ENCODE measurements around the gene MLC1. TPM values are rescaled to one million over a fixed set of nuclear protein-coding genes. Genes with fewer than 3 reads are reported as not detected.
A peak's percentile ranks its signal among the peaks of the same experiment; 100 is the strongest.

Gene MLC1
- total RNA-seq, 1 donor from 2014 or later: not detected

GRCh38 chr22:50058906-50059880 is 26.0 kb downstream of the MLC1 start:
- Mint-ChIP-seq H3K27me3 (peaks cover 18% of the 10 kb centered on the region), H3K9me3 (no peaks in the 10 kb centered on the region), H3K4me3 (peak overlapping the region; percentile 78), H3K4me1 (ENCODE audit: unreplicated experiment) (peaks cover 13% of the 10 kb centered on the region), H3K27ac (no peak overlapping the region), H3K36me3 (no peaks in the 10 kb centered on the region)
- no peak for DNase-seq (ENCODE audit: extremely low spot score, unreplicated experiment)
- TF ChIP-seq, protein P1, sequence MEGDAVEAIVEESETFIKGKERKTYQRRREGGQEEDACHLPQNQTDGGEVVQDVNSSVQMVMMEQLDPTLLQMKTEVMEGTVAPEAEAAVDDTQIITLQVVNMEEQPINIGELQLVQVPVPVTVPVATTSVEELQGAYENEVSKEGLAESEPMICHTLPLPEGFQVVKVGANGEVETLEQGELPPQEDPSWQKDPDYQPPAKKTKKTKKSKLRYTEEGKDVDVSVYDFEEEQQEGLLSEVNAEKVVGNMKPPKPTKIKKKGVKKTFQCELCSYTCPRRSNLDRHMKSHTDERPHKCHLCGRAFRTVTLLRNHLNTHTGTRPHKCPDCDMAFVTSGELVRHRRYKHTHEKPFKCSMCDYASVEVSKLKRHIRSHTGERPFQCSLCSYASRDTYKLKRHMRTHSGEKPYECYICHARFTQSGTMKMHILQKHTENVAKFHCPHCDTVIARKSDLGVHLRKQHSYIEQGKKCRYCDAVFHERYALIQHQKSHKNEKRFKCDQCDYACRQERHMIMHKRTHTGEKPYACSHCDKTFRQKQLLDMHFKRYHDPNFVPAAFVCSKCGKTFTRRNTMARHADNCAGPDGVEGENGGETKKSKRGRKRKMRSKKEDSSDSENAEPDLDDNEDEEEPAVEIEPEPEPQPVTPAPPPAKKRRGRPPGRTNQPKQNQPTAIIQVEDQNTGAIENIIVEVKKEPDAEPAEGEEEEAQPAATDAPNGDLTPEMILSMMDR (conservative IDR thresholded peaks at IDR 0.05): peak; percentile 70

DNA sequence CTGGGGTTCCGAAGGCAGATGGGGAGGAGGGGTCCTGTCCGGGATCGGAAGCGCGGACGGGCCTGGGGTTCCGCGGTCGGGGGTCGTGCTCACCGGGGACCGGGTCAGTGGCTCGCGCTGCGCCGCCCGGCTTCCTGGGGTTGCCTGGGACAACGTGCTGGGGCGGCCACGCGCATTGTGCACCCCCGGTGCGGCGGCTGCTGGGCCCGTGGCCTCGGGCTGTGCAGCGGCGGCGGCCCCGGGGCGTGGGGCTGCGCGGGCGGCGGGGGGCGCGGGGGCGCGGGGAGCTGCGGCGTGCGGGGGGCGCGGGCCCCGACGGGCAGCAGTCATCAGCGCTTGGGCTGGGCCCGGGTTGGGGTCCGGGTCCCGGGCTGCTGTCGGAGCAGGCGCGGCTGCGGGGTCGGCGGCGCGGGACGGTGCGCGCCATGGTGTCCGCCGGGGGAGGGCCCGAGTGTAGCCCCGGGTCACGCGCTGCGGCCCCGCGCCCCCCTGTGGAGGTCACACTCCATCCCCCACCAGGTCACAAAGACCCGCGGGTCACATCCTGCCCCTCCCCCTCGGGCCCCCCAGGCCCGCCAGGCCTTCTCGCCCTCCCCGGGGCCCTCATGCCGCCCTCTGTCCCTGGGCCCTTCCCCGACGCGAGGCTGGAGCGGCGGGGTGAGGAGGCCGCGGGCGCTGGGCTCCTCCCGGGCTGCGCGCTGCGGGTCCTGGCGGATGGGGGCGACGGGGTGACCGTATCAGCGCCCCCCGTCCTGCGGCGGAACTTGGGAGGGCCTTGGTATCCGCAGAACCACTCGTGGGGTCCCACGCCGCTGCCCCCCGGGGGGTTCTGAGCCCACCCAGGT is 26.9 kb downstream of the MLC1 start, which contains the start of gene TTLL8:
Gene TTLL8 (minus strand): TSS at position 238 of the 845 bp plus-strand sequence.
- peaks cover 24% of the 10 kb centered on the region for H3K27me3 Mint-ChIP-seq
- no peak for DNase-seq (ENCODE audit: extremely low spot score, unreplicated experiment)
- no peaks in the 10 kb centered on the region for H3K36me3 Mint-ChIP-seq
- H3K4me1 Mint-ChIP-seq (ENCODE audit: unreplicated experiment): peaks cover 13% of the 10 kb centered on the region
- TF ChIP-seq, protein P1 (conservative IDR thresholded peaks at IDR 0.05): no peak
- no peak within 1 kb of the TSS for H3K27ac Mint-ChIP-seq
- peak within 1 kb of the TSS; percentile 78 for H3K4me3 Mint-ChIP-seq
- H3K9me3 Mint-ChIP-seq: peaks cover 6% of the 10 kb centered on the region

DNA sequence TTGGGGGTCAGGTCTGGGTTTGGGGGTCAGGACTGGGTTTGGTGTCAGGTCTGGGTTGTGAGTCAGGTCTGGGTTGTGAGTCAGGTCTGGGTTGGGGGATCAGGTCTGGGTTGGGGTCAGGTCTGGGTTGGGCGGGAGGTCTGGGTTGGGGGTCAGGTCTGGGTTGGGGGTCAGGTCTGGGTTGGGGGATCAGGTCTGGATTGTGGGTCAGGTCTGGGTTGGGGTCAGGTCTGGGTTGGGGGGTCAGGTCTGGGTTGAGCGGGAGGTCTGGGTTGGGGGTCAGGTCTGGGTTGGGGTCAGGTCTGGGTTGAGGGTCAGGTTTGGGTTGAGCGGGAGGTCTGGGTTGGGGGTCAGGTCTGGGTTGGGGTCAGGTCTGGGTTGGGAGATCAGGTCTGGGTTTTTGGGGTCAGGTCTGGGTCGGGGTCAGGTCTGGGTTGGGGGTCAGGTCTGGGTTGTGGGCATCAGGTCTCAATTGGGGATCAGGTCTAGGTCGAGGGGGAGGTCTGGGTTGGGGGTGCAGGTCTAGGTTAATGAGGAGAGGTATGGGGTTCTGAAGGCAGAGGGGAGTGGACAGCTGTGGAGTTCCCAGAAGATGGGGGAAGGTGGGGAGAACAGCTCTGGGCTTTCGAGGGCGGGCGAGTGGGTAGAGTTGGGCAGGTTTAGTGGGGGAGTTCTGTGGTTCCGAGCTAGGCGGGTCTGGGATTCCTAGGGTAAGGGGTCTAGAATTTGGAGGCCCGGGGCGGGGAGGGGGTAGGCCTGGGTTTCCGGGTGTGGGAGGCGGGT is 27.8 kb downstream of the MLC1 start:
- H3K4me3 Mint-ChIP-seq: no peak overlapping the region
- peaks cover 24% of the 10 kb centered on the region for H3K27me3 Mint-ChIP-seq

GRCh38 chr22:50056214-50056972 is 28.8 kb downstream of the MLC1 start:
- Mint-ChIP-seq H3K36me3 (no peaks in the 10 kb centered on the region), H3K27me3 (peaks cover 24% of the 10 kb centered on the region), H3K27ac (no peak overlapping the region), H3K4me3 (no peak overlapping the region), H3K9me3 (peaks cover 6% of the 10 kb centered on the region), H3K4me1 (ENCODE audit: unreplicated experiment) (peaks cover 13% of the 10 kb centered on the region)
- TF ChIP-seq, protein P1 (conservative IDR thresholded peaks at IDR 0.05): no peak
- DNase-seq (ENCODE audit: extremely low spot score, unreplicated experiment): no peak

More for the DNA sequence above, 27.8 kb downstream of the MLC1 start:
- Mint-ChIP-seq H3K4me1 (ENCODE audit: unreplicated experiment) (peaks cover 13% of the 10 kb centered on the region), H3K27ac (no peak overlapping the region), H3K9me3 (peaks cover 6% of the 10 kb centered on the region), H3K36me3 (no peaks in the 10 kb centered on the region)
- TF ChIP-seq, protein P1 (conservative IDR thresholded peaks at IDR 0.05): no peak
- no peak for DNase-seq (ENCODE audit: extremely low spot score, unreplicated experiment)

All from type B pancreatic cell (in vitro differentiated cells).